ENCODE data around the gene ZDHHC7. TPM values are rescaled to one million over a fixed set of nuclear protein-coding genes. Genes with fewer than 3 reads are reported as not detected.
A peak's percentile ranks its signal among the peaks of the same experiment; 100 is the strongest.

The ZDHHC7 gene
- total and polyA plus RNA-seq, 9 of the 15 experiments (the other 6 are each of a cell fraction or from before 2014, with no cell fraction given): 1.7 to 49.7 (median 37.4) TPM

GRCh38 chr16:85055493-85056210 is 44.3 kb upstream of the ZDHHC7 start (continued):
- TF ChIP-seq ZBTB40 (IDR thresholded peaks at IDR 0.05): peak; percentile 57; the same call in 1 of the 2 replicates
- no peak for TF ChIP-seq ZBTB40 (CRISPR knock-in tag; IDR thresholded peaks at IDR 0.05)
- TF ChIP-seq MCM7 (IDR thresholded peaks at IDR 0.05): no peak
- peak; percentile 89 for TF ChIP-seq ZNF197 (CRISPR knock-in tag; IDR thresholded peaks at IDR 0.05; ENCODE audit: low read depth)
- TF ChIP-seq ZNF76 (CRISPR knock-in tag; IDR thresholded peaks at IDR 0.05; ENCODE audit: borderline replicate concordance): 0 out of 2 replicates have a peak, but pooled peaks have one; percentile 21
- TF ChIP-seq TAF7 (tag; IDR thresholded peaks at IDR 0.05): 0 out of 2 replicates have a peak, but pooled peaks have one; percentile 5
- TF ChIP-seq CAMTA2 (CRISPR knock-in tag; conservative IDR thresholded peaks at IDR 0.05): 0 out of 2 replicates have a peak, but pooled peaks have one; percentile 17
- TF ChIP-seq ZNF318 (IDR thresholded peaks at IDR 0.05; ENCODE audit: borderline replicate concordance in 1 of 2, low read depth in 1 of 2): peak in 1 of 2 experiments; percentile 95; a peak in 2 of 4 replicates
- TF ChIP-seq NFIC (IDR thresholded peaks at IDR 0.05): no peak

All from K562 (cell line).